ENCODE data around the gene DNAJB12.

DNA sequence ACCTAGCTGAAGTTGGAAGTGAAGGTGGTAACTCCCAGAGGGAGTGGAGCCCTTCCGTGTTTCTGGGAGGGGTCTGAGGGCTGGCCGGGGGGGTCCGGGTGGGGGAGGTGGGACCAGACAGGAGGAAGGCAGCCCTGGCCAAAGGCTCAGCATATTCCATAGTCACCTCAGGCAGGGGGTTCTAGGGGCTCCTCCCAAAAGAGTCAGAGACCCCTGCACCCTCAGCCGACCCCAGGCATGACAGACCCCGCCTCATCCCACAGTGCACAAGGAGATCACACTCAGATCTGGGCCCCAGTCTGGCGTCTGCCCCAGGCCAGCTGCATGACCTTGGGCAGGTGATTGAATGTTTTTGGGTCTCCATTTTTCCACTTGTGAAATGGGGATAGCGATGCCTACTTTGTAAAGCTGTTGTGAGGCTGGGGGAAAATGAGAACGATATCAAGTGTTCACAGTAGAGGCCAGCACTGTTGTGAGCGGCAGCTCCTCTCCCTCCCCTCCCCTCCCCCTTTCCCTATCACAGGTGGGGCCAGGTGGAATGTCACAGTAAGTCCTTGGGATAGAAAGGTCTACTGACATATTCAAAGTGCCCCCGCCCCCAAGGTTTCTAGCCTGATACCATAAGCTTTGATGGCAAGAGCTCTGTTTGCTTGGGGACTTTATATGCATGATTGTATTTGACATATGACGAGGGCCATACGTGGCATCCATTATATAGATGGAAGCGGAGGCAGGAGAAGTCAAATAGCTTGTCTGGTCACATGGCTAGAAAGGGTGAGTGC, 33.3 kb downstream of the DNAJB12 start:
- TF ChIP-seq POLR2AphosphoS5 (IDR thresholded peaks at IDR 0.05) (no peak), POLR2A (IDR thresholded peaks at IDR 0.05) (no peak), EP300 (IDR thresholded peaks at IDR 0.05; ENCODE audit: low read depth) (no peak)
- TF ChIP-seq, protein P1, sequence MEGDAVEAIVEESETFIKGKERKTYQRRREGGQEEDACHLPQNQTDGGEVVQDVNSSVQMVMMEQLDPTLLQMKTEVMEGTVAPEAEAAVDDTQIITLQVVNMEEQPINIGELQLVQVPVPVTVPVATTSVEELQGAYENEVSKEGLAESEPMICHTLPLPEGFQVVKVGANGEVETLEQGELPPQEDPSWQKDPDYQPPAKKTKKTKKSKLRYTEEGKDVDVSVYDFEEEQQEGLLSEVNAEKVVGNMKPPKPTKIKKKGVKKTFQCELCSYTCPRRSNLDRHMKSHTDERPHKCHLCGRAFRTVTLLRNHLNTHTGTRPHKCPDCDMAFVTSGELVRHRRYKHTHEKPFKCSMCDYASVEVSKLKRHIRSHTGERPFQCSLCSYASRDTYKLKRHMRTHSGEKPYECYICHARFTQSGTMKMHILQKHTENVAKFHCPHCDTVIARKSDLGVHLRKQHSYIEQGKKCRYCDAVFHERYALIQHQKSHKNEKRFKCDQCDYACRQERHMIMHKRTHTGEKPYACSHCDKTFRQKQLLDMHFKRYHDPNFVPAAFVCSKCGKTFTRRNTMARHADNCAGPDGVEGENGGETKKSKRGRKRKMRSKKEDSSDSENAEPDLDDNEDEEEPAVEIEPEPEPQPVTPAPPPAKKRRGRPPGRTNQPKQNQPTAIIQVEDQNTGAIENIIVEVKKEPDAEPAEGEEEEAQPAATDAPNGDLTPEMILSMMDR (IDR thresholded peaks at IDR 0.05) = no peak

Data from transverse colon (tissue), 4 donors.